Esophagus muscularis mucosa (tissue), 3 donors: ENCODE results near the gene ANKS1A.

ENCODE experiments used
- CTCF ChIP-seq, 3 experiments: fragments of 200-600 bp in 2 of 3; fragments of 450-650 bp in 1 of 3; sonication (generic) in 2 of 3; IDR thresholded peaks; one replicate each; pipeline ENCODE4 v1.5.1; 2017 to 2019; ENCODE audit warnings: antibody characterized with exemption in 3 of 3, mild to moderate bottlenecking in 2 of 3, moderate library complexity in 1 of 3
- POLR2A ChIP-seq: fragments of 450-650 bp; IDR thresholded peaks from one replicate; pipeline ENCODE4 v1.6.1; 2017; ENCODE audit warnings: antibody characterized with exemption, moderate library complexity, mild to moderate bottlenecking, low read depth

- no peak for TF ChIP-seq POLR2A
- TF ChIP-seq CTCF (IDR thresholded peaks at IDR 0.05), result peak in 1 of 3 experiments; percentile 14
Observed at GRCh38 chr6:35088281-35089215, 199.5 kb downstream of the ANKS1A start.
